ENCODE measurements around the gene PTPRZ1.

The PTPRZ1 gene

DNA sequence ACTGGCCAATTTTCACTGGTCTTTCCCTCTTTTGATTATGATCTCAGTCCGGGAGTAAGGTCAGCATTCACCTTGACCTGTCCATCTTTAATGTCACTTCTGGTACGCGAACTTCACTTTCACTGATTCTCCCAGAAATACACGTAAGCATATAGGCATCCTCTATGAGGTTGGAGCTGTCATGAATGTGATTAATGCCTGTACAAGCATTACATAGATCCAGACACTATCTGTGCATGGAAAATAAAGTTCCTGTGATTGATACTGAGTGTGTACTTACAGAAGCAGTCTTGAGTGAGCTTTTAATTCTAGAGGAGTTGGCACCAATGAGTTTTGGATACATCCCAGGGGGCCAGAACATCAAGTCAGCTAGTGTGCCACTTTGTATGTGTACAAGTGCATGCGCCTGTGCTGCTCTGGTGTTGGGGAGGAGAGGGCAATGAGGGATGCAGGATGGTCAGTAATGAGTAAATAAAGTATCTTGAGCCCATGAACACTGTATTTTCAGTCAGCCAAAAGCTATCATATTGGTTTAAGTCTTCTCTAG is 6.0 kb downstream of the PTPRZ1 start:
- TF ChIP-seq, protein P1, sequence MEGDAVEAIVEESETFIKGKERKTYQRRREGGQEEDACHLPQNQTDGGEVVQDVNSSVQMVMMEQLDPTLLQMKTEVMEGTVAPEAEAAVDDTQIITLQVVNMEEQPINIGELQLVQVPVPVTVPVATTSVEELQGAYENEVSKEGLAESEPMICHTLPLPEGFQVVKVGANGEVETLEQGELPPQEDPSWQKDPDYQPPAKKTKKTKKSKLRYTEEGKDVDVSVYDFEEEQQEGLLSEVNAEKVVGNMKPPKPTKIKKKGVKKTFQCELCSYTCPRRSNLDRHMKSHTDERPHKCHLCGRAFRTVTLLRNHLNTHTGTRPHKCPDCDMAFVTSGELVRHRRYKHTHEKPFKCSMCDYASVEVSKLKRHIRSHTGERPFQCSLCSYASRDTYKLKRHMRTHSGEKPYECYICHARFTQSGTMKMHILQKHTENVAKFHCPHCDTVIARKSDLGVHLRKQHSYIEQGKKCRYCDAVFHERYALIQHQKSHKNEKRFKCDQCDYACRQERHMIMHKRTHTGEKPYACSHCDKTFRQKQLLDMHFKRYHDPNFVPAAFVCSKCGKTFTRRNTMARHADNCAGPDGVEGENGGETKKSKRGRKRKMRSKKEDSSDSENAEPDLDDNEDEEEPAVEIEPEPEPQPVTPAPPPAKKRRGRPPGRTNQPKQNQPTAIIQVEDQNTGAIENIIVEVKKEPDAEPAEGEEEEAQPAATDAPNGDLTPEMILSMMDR (IDR thresholded peaks at IDR 0.05; ENCODE audit: low read depth, low read length), result no peak
- TF ChIP-seq EZH2phosphoT487 (IDR thresholded peaks at IDR 0.05; ENCODE audit: low read depth), result no peak
- no peaks in the 10 kb centered on the region for H3K4me1 ChIP-seq (ENCODE audit: low read length)

DNA sequence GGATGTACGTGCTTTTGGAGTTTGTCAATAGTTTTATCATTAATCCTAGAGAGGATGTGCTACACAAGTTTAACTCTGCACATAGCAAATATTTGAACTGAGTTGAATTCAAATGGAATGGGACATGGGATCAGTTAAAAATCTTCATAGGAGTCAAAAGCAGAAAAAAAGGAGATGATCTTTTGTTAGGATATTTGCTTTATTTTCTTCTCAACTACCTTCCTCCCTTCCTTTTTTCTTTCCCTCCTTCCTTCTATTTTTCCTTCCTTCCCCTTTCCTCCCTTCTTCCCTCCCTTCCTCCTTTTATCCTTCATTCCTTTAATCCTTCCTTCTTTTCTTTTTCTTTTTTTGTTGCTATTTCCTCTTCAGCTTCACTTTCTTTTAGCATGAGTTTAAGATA is 6.6 kb downstream of the PTPRZ1 start:
- Histone ChIP-seq H3K4me1 (ENCODE audit: low read length) (no peaks in the 10 kb centered on the region), H3K4me2 (ENCODE audit: low read length) (no peak overlapping the region), H3K36me3 (replicated peaks; ENCODE audit: low read depth, low read length) (no peaks in the 10 kb centered on the region), H3K9me3 (ENCODE audit: insufficient read depth, low read length) (no peaks in the 10 kb centered on the region), H3K4me3 (ENCODE audit: low read length) (no peak overlapping the region), H3K27me3 (ENCODE audit: low read depth, low read length) (no peaks in the 10 kb centered on the region), H2AFZ (ENCODE audit: low read depth, low read length) (no peak overlapping the region), H3K9ac (ENCODE audit: low read length) (no peak overlapping the region), H4K20me1 (ENCODE audit: insufficient read depth, low read length) (no peaks in the 10 kb centered on the region), H3K79me2 (ENCODE audit: low read length) (no peaks in the 10 kb centered on the region), H3K27ac (ENCODE audit: low read length) (no peak overlapping the region)
- TF ChIP-seq, protein P1 (IDR thresholded peaks at IDR 0.05; ENCODE audit: low read depth, low read length), result no peak
- no peak for TF ChIP-seq EZH2phosphoT487 (IDR thresholded peaks at IDR 0.05; ENCODE audit: low read depth)

More for the DNA sequence above, 6.0 kb downstream of the PTPRZ1 start:
- Histone ChIP-seq H3K4me3 (ENCODE audit: low read length) (no peak overlapping the region), H3K9ac (ENCODE audit: low read length) (no peak overlapping the region), H3K4me2 (ENCODE audit: low read length) (no peak overlapping the region), H3K36me3 (replicated peaks; ENCODE audit: low read depth, low read length) (no peaks in the 10 kb centered on the region), H3K9me3 (ENCODE audit: insufficient read depth, low read length) (no peaks in the 10 kb centered on the region), H3K27me3 (ENCODE audit: low read depth, low read length) (no peaks in the 10 kb centered on the region), H3K27ac (ENCODE audit: low read length) (no peak overlapping the region), H3K79me2 (ENCODE audit: low read length) (no peaks in the 10 kb centered on the region), H2AFZ (ENCODE audit: low read depth, low read length) (no peak overlapping the region), H4K20me1 (ENCODE audit: insufficient read depth, low read length) (no peaks in the 10 kb centered on the region)

DNA sequence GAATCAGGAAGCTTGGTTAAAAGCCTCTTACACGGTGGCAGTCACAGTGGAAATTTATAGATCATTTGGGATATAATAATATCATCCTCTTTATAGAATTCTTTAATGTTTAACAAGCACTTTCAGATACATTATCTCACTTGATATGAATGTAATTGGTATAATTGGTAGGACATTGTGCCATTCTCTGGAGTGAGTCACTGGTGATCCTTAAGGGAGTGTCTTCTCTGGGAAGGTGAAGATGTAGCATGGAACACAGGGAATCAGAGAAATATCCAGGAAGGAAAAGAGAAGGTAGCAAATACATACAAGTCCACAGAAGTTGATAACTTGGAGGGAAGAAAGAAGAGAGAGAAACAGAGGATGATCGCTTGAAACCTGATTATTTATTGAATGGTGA is 9.8 kb downstream of the PTPRZ1 start:
- Histone ChIP-seq H3K4me3 (ENCODE audit: low read length) (no peak overlapping the region), H4K20me1 (ENCODE audit: insufficient read depth, low read length) (no peaks in the 10 kb centered on the region), H3K79me2 (ENCODE audit: low read length) (no peaks in the 10 kb centered on the region), H3K27ac (ENCODE audit: low read length) (no peak overlapping the region), H3K36me3 (replicated peaks; ENCODE audit: low read depth, low read length) (no peaks in the 10 kb centered on the region), H3K4me1 (ENCODE audit: low read length) (peaks cover 4% of the 10 kb centered on the region; the same call in 1 of the 2 replicates), H3K27me3 (ENCODE audit: low read depth, low read length) (no peaks in the 10 kb centered on the region), H3K9me3 (ENCODE audit: insufficient read depth, low read length) (no peaks in the 10 kb centered on the region), H2AFZ (ENCODE audit: low read depth, low read length) (no peak overlapping the region), H3K4me2 (ENCODE audit: low read length) (no peak overlapping the region), H3K9ac (ENCODE audit: low read length) (no peak overlapping the region)
- no peak for TF ChIP-seq EZH2phosphoT487 (IDR thresholded peaks at IDR 0.05; ENCODE audit: low read depth)
- TF ChIP-seq, protein P1 (IDR thresholded peaks at IDR 0.05; ENCODE audit: low read depth, low read length), result no peak

DNA sequence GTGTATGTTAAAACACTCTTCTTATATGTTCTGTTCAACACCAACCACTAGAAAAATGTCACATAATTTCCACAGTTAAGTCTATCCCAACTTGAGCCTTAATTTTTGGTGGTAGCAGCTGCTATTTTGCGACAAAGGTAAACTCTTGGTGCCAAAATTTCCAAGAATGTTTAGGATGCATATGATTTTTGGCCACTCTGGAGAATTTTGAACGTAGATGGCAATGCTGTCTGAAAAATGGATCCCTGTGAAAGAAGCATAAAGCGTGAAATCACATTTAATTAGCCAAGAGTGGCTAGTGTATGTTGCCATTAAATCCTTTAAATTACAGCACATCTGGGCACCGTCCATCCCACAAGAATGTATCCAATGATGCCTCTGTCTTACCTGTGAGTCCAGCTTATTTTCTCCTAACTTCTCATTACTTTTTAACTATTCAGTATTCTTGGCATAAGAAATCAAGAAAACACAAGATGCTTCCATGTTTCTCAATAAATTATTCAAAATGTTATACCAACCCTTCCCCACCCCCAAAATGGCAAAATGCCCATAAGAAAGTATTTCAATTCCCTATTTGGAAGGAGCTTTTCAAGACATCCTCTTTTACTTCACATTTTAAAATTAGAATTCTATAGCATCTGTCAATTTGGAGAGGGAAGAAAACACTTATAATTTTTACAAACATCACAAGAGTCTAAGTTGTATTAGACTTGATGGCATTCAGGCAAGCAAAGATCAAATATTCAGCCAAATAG is 12.4 kb downstream of the PTPRZ1 start:
- Histone ChIP-seq H3K27ac (ENCODE audit: low read length) (no peak overlapping the region), H3K4me1 (ENCODE audit: low read length) (peaks cover 4% of the 10 kb centered on the region; the same call in 1 of the 2 replicates), H3K9me3 (ENCODE audit: insufficient read depth, low read length) (no peaks in the 10 kb centered on the region), H2AFZ (ENCODE audit: low read depth, low read length) (no peak overlapping the region), H4K20me1 (ENCODE audit: insufficient read depth, low read length) (no peaks in the 10 kb centered on the region), H3K27me3 (ENCODE audit: low read depth, low read length) (no peaks in the 10 kb centered on the region), H3K79me2 (ENCODE audit: low read length) (no peaks in the 10 kb centered on the region), H3K36me3 (replicated peaks; ENCODE audit: low read depth, low read length) (no peaks in the 10 kb centered on the region), H3K9ac (ENCODE audit: low read length) (no peak overlapping the region), H3K4me2 (ENCODE audit: low read length) (no peak overlapping the region), H3K4me3 (ENCODE audit: low read length) (no peak overlapping the region)
- no peak for TF ChIP-seq EZH2phosphoT487 (IDR thresholded peaks at IDR 0.05; ENCODE audit: low read depth)
- TF ChIP-seq, protein P1 (IDR thresholded peaks at IDR 0.05; ENCODE audit: low read depth, low read length), result no peak

Measured in OCI-LY3 (cell line).